WTC11 (cell line): ENCODE measurements around the gene PSMD11.
A peak's percentile ranks its signal among the peaks of the same experiment; 100 is the strongest.

ENCODE experiments used
- AFF4 ChIP-seq: sonication (generic); formaldehyde crosslinking; IDR thresholded peaks from 2 replicates; pipeline ENCODE4 v1.8.1; 2023; ENCODE audit warnings: mild to moderate bottlenecking, missing genetic modification reagents, borderline replicate concordance
- CREM ChIP-seq: sonication (generic); formaldehyde crosslinking; IDR thresholded peaks from 2 replicates; pipeline ENCODE4 v1.8.1; 2022; ENCODE audit warnings: mild to moderate bottlenecking, missing genetic modification reagents, moderate library complexity
- ETV6 ChIP-seq: sonication (generic); formaldehyde crosslinking; IDR thresholded peaks from 2 replicates; pipeline ENCODE4 v1.8.1; 2022; ENCODE audit warnings: mild to moderate bottlenecking, missing genetic modification reagents
- PRDM15 ChIP-seq: sonication (generic); formaldehyde crosslinking; IDR thresholded peaks from 2 replicates; pipeline ENCODE4 v1.8.0; 2022; ENCODE audit warnings: missing genetic modification reagents
- TCF7 ChIP-seq: sonication (generic); formaldehyde crosslinking; IDR thresholded peaks from 2 replicates; pipeline ENCODE4 v1.8.0; 2022; ENCODE audit warnings: mild to moderate bottlenecking, low read depth, missing genetic modification reagents, moderate library complexity
- USF1 ChIP-seq: sonication (generic); formaldehyde crosslinking; IDR thresholded peaks from 2 replicates; pipeline ENCODE4 v1.8.0; 2022; ENCODE audit warnings: mild to moderate bottlenecking, missing genetic modification reagents
- TF ChIP-seq, protein P1 (sequence below): fragments of 200-600 bp; IDR thresholded peaks from 2 replicates; pipeline ENCODE4 v1.8.0; 2022; ENCODE audit warnings: antibody characterized with exemption

DNA sequence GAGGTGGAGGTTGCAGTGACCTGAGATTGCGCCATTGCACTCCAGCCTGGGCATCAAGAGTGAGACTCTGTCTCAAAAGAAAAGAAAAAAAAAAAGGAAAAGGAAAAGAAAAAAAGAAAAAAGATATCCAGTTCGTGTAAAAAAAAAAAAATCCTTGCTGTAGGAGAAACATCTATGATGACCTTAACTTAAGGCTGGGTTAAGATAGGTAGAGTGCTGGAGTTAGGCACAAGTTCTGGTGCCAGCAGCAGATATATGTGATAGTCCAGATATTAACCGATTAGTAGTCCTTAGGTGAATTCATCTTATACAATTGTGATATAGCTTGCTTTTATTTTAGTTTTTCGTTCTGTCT is 17.2 kb downstream of the PSMD11 start:
- TF ChIP-seq ETV6 (CRISPR knock-in tag) (no peak), USF1 (CRISPR knock-in tag) (no peak), AFF4 (no peak), TCF7 (no peak), PRDM15 (no peak), CREM (CRISPR knock-in tag) (no peak)
- TF ChIP-seq, protein P1, sequence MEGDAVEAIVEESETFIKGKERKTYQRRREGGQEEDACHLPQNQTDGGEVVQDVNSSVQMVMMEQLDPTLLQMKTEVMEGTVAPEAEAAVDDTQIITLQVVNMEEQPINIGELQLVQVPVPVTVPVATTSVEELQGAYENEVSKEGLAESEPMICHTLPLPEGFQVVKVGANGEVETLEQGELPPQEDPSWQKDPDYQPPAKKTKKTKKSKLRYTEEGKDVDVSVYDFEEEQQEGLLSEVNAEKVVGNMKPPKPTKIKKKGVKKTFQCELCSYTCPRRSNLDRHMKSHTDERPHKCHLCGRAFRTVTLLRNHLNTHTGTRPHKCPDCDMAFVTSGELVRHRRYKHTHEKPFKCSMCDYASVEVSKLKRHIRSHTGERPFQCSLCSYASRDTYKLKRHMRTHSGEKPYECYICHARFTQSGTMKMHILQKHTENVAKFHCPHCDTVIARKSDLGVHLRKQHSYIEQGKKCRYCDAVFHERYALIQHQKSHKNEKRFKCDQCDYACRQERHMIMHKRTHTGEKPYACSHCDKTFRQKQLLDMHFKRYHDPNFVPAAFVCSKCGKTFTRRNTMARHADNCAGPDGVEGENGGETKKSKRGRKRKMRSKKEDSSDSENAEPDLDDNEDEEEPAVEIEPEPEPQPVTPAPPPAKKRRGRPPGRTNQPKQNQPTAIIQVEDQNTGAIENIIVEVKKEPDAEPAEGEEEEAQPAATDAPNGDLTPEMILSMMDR: peak; percentile 24; the same call in 1 of the 2 replicates
